K562 (cell line): ENCODE measurements around the gene LPCAT1. TPM values are rescaled to one million over a fixed set of nuclear protein-coding genes. Genes with fewer than 3 reads are reported as not detected.

Source experiments
- ATAC-seq: fragments of 200-7000 bp; cut with Tn5 transposase; 3 replicates; pipeline ENCODE4 v1.9.1; 2020; ENCODE audit warnings: moderate library complexity
- BruUV-seq: library from RNA; stranded (reverse); fragments of 400-500 nt; replicated peaks from 2 replicates; lab custom pipeline; 2021; lab: Mats Ljungman, UMichigan
- CTCF ChIA-PET: fragments of 300-600 bp; formaldehyde crosslinking; extraction: SDS; loops from one replicate; lab custom pipeline; 2021; ENCODE audit warnings: low intra/inter-chr PET ratio; lab: Yijun Ruan, JAX
- POLR2A ChIA-PET: fragments of 300-600, 350-650 bp; sonication (Branson Sonifier 250); formaldehyde crosslinking; extraction: SDS; loops from one replicate; lab custom pipeline; 2021; ENCODE audit warnings: antibody characterized with exemption, inconsistent platforms; lab: Yijun Ruan, JAX
- DNase-seq, 4 experiments: peaks; one replicate each; pipeline versions ENCODE4 v3.0.0 to v3.0.0-alpha.2; 2011 to 2018; ENCODE audit warnings: low spot score in 3 of 4, mixed read lengths in 3 of 4; ENCODE audit errors: extremely low read depth in 1 of 4
- FAIRE-seq: peaks from 2 replicates; lab custom pipeline; 2011; peaks lifted over from hg19 to GRCh38; lab: Jason Lieb, UNC
- H2AFZ ChIP-seq: 2 replicates; pipeline ENCODE4 v1.6.0; 2011; ENCODE audit warnings: low read depth, low read length, control low read depth, inconsistent platforms
- H3K27ac ChIP-seq: fragments of 200-600 bp; 3 replicates; pipeline ENCODE4 v1.8.0; 2011; ENCODE audit warnings: low read depth, mild to moderate bottlenecking, control low read depth, inconsistent platforms, low read length, moderate library complexity, mixed read lengths; ENCODE audit errors: extremely low read depth
- H3K27me3 ChIP-seq, 2 experiments: fragments of 300-600 bp in 1 of 2; 2 replicates in 1 of 2; 3 replicates in 1 of 2; pipeline versions ENCODE4 v1.6.0 to v1.8.0; 2011; ENCODE audit warnings: inconsistent platforms in 2 of 2, low read length in 2 of 2, mild to moderate bottlenecking in 1 of 2, mixed read lengths in 1 of 2, moderate library complexity in 1 of 2; ENCODE audit not compliant: control insufficient read depth in 2 of 2, insufficient read depth in 2 of 2
- H3K36me3 ChIP-seq: fragments of 300-600 bp; 3 replicates; pipeline ENCODE4 v1.8.0; 2011; ENCODE audit warnings: mild to moderate bottlenecking, low read length, inconsistent platforms; ENCODE audit not compliant: control insufficient read depth, insufficient read depth
- H3K4me1 ChIP-seq, 2 experiments: fragments of 200-600 bp in 1 of 2; replicated peaks in 1 of 2; 2 replicates in 1 of 2; 3 replicates in 1 of 2; pipeline versions ENCODE4 v1.5.1 to v1.8.0; 2011; ENCODE audit warnings: inconsistent platforms in 2 of 2, low read length in 2 of 2, mild to moderate bottlenecking in 1 of 2, mixed read lengths in 1 of 2, moderate library complexity in 1 of 2; ENCODE audit not compliant: control insufficient read depth in 2 of 2, insufficient read depth in 2 of 2
- H3K4me2 ChIP-seq: 2 replicates; pipeline ENCODE4 v1.6.1; 2011; ENCODE audit warnings: low read length, control low read depth, inconsistent platforms, mixed read lengths; ENCODE audit not compliant: insufficient read depth
- H3K4me3 ChIP-seq: fragments of 200-600 bp; sonication (generic), shearing (Covaris generic); 2 replicates; pipeline ENCODE4 v1.5.1; 2016; ENCODE audit warnings: control low read depth, inconsistent platforms
- H3K79me2 ChIP-seq: fragments of 200-600 bp; 3 replicates; pipeline ENCODE4 v1.8.0; 2011; ENCODE audit warnings: low read length, inconsistent platforms; ENCODE audit not compliant: control insufficient read depth, insufficient read depth
- H3K9ac ChIP-seq, 2 experiments: 2 replicates each; pipeline versions ENCODE4 v1.6.0 to v1.6.1; 2011; ENCODE audit warnings: low read depth in 2 of 2, low read length in 2 of 2, control low read depth in 1 of 2, inconsistent platforms in 1 of 2, mild to moderate bottlenecking in 1 of 2, mixed read lengths in 1 of 2; ENCODE audit not compliant: insufficient read depth in 1 of 2
- H3K9me1 ChIP-seq: one replicate; pipeline ENCODE4 v1.6.0; 2011; ENCODE audit warnings: inconsistent platforms, mild to moderate bottlenecking, low read length, moderate library complexity; ENCODE audit not compliant: control insufficient read depth, insufficient read depth
- H3K9me3 ChIP-seq: replicated peaks from 2 replicates; pipeline ENCODE4 v1.5.1; 2011; ENCODE audit warnings: low read depth, low read length, inconsistent platforms; ENCODE audit not compliant: control insufficient read depth, insufficient read depth
- H4K20me1 ChIP-seq: replicated peaks from 2 replicates; pipeline ENCODE4 v1.6.1; 2011; ENCODE audit warnings: low read length, inconsistent platforms, mixed read lengths; ENCODE audit not compliant: control insufficient read depth, insufficient read depth
- ATF7 ChIP-seq: fragments of 450-650 bp; IDR thresholded peaks from 2 replicates; pipeline ENCODE4 v1.7.1; 2014; ENCODE audit warnings: mild to moderate bottlenecking, moderate library complexity
- CHCHD3 ChIP-seq: fragments of 250-450 bp; sonication (Bioruptor Pico); IDR thresholded peaks from 2 replicates; pipeline ENCODE4 v2.1.2; 2022; ENCODE audit warnings: mild to moderate bottlenecking
- EWSR1 ChIP-seq: fragments of 450-650 bp; IDR thresholded peaks from 2 replicates; pipeline ENCODE4 v1.6.1; 2018; ENCODE audit warnings: borderline replicate concordance, mild to moderate bottlenecking, low read depth, moderate library complexity; ENCODE audit not compliant: partially characterized antibody
- GTF2A2 ChIP-seq: IDR thresholded peaks from 2 replicates; pipeline ENCODE4 v1.6.1; 2016; ENCODE audit warnings: mild to moderate bottlenecking, missing genetic modification characterization, missing compliant biosample characterization
- MECOM ChIP-seq: fragments of 250-450 bp; sonication (Bioruptor Pico); IDR thresholded peaks from 2 replicates; pipeline ENCODE4 v1.8.0; 2022; ENCODE audit warnings: inconsistent platforms
- NCOA2 ChIP-seq, 2 experiments: fragments of 450-650 bp; IDR thresholded peaks; 2 replicates each; pipeline ENCODE4 v1.6.1; 2018; ENCODE audit warnings: mild to moderate bottlenecking in 2 of 2, moderate library complexity in 1 of 2; ENCODE audit not compliant: partially characterized antibody in 2 of 2
- RBM14 ChIP-seq: fragments of 200-400 bp; formaldehyde crosslinking; IDR thresholded peaks from 2 replicates; pipeline ENCODE4 v1.6.1; 2018; ENCODE audit warnings: low read depth, mild to moderate bottlenecking, low read length, moderate library complexity, borderline replicate concordance; ENCODE audit not compliant: insufficient read depth
- SMAD4 ChIP-seq: fragments of 250-450 bp; sonication (Bioruptor Pico); conservative IDR thresholded peaks from 2 replicates; pipeline ENCODE4 v1.8.0; 2021; ENCODE audit warnings: inconsistent platforms, mild to moderate bottlenecking, moderate library complexity
- SPI1 ChIP-seq: IDR thresholded peaks from 2 replicates; pipeline ENCODE4 v1.6.1; 2011; ENCODE audit warnings: low read depth, low read length, control low read depth, borderline replicate concordance
- U2AF2 ChIP-seq: fragments of 200-400 bp; formaldehyde crosslinking; optimal IDR thresholded peaks from 2 replicates; pipeline ENCODE3; 2017; ENCODE audit warnings: low read depth, mild to moderate bottlenecking, low read length
- ZNF3 ChIP-seq: fragments of 250-450 bp; sonication (Bioruptor Pico); IDR thresholded peaks from 2 replicates; pipeline ENCODE4 v1.5.0; 2021; ENCODE audit warnings: mild to moderate bottlenecking, moderate library complexity
- ZNF551 ChIP-seq: fragments of 250-450 bp; sonication (Bioruptor Pico); IDR thresholded peaks from 2 replicates; pipeline ENCODE4 v1.5.0; 2021; ENCODE audit warnings: mild to moderate bottlenecking, moderate library complexity
- WGBS: fragments of 100-300 bp; shearing (Covaris generic); methylation state at CpG from one replicate; pipeline ENCODE4 v1.1.6; 2016; ENCODE audit warnings: low coverage, mixed read lengths; ENCODE audit not compliant: insufficient coverage; ENCODE audit errors: missing lambda C conversion rate; 5-methylcytosine and 5-hydroxymethylcytosine counted together
- in situ Hi-C: fragments of 300-500 bp; cut with MboI; formaldehyde crosslinking; loops from 4 replicates; pipeline ENCODE4 v1.15.0; 2018; ENCODE audit warnings: inconsistent platforms, mixed read lengths
- intact Hi-C: fragments of 100-400 bp; cut with micrococcal nuclease; formaldehyde crosslinking; loops from 2 replicates; pipeline ENCODE4 v1.14.2; 2022
- polyA plus RNA-seq, 8 experiments: library from polyadenylated mRNA; depleted of rRNA in 4 of 8; stranded (reverse) in 5 of 8; unstranded in 3 of 8; fragments of >200 nt; fragmentation: Nextera tagmentation in 2 of 8; fragmentation: Illumina TruSeq in 1 of 8; extraction: Ambion mirVana in 2 of 8; extraction: Trizol in 1 of 8; gene quantifications; 2 replicates each; pipeline versions ENCODE4 v1.2.1 to v1.2.3, GENCODE V29; 2011 to 2014; ENCODE audit warnings: inconsistent platforms in 1 of 8, missing spikeins in 1 of 8
- total RNA-seq, 7 experiments: library from RNA; depleted of rRNA in 6 of 7; stranded (reverse); fragments of >200 nt in 6 of 7; fragmentation: Illumina TruSeq in 2 of 7; extraction: Trizol in 2 of 7; gene quantifications; 2 replicates each; pipeline versions ENCODE4 v1.2.1 to v1.2.3, GENCODE V29; 2011 to 2021; ENCODE audit warnings: low replicate concordance in 1 of 7
- TF ChIP-seq, protein P1 (sequence below): sonication (generic); formaldehyde crosslinking; IDR thresholded peaks from 2 replicates; pipeline ENCODE4 v1.8.0; 2022; ENCODE audit warnings: mild to moderate bottlenecking, missing genetic modification reagents
- TF ChIP-seq, protein P2 (sequence below): sonication (generic); formaldehyde crosslinking; IDR thresholded peaks from 2 replicates; pipeline ENCODE4 v1.9.0; 2022; ENCODE audit warnings: mild to moderate bottlenecking, missing genetic modification reagents
- TF ChIP-seq, protein P3 (sequence below): fragments of 250-450 bp; sonication (Bioruptor Pico); IDR thresholded peaks from 2 replicates; pipeline ENCODE4 v1.9.0; 2021; ENCODE audit warnings: mild to moderate bottlenecking

LPCAT1 gene
- total and polyA plus RNA-seq, 9 of the 15 experiments (the other 6 are each of a cell fraction or from before 2014, with no cell fraction given): 0.14 to 18.4 (median 13.9) TPM

DNA sequence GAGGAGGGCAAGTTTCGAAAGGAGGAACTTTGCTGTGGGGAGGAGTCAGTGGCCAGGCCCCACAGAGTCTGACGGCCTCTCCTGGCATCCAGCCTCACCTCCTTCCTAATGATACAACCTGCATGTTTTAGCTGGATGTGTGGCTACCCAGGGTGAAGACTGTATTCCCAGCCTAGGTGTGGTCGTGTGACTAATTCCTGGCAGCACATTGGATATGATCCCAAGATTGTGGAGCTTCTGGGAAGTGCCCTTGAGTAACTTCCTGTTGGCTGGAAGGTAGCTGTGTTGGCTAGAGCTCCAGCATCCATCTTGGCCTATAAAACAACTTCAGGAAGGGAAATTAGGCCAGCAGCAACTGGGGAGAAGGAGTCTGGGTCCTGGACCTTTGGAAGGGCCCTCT lies 19.0 kb upstream of the LPCAT1 start:
- WGBS: 3% methylated on average over 3 of the region's 3 CpGs
- TF ChIP-seq ZNF551 (no peak), SMAD4 (CRISPR knock-in tag) (no peak), ZNF3 (no peak), SPI1 (no peak), U2AF2 (no peak), CHCHD3 (CRISPR knock-in tag) (no peak), NCOA2 (IDR thresholded peaks at IDR 0.05; ENCODE audit: partially characterized antibody in 2 of 2) (no peak), ATF7 (no peak), RBM14 (no peak), GTF2A2 (tag) (no peak), EWSR1 (no peak), MECOM (CRISPR knock-in tag) (no peak)
- TF ChIP-seq, protein P1, sequence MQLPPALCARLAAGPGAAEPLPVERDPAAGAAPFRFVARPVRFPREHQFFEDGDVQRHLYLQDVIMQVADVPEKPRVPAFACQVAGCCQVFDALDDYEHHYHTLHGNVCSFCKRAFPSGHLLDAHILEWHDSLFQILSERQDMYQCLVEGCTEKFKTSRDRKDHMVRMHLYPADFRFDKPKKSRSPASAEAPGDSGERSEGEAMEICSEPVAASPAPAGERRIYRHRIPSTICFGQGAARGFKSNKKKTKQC (CRISPR knock-in tag): no peak
- TF ChIP-seq, protein P2, sequence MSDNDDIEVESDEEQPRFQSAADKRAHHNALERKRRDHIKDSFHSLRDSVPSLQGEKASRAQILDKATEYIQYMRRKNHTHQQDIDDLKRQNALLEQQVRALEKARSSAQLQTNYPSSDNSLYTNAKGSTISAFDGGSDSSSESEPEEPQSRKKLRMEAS (CRISPR knock-in tag): no peak
- TF ChIP-seq, protein P3, sequence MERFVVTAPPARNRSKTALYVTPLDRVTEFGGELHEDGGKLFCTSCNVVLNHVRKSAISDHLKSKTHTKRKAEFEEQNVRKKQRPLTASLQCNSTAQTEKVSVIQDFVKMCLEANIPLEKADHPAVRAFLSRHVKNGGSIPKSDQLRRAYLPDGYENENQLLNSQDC: no peak
- ATAC-seq (no peak), FAIRE-seq (no peak), DNase-seq (no peak)
- Histone ChIP-seq H3K79me2 (no peaks in the 10 kb centered on the region), H3K27ac (no peak overlapping the region), H3K4me1 (no peaks in the 10 kb centered on the region; a peak in 1 of 5 replicates), H3K27me3 (peaks cover 24 to 40% of the 10 kb centered on the region in 2 experiments), H3K4me2 (no peak overlapping the region), H4K20me1 (peaks cover 8% of the 10 kb centered on the region), H3K9me3 (peaks cover 4% of the 10 kb centered on the region), H2AFZ (no peak overlapping the region), H3K4me3 (no peak overlapping the region), H3K9me1 (no peaks in the 10 kb centered on the region), H3K9ac (no peak overlapping the region), H3K36me3 (no peaks in the 10 kb centered on the region)
- POLR2A ChIA-PET: interaction anchor here (1.3 kb wide), 1 partner anchor 15 kb away, joined by 3 read pairs; no protein-coding TSS in a partner anchor
- in situ Hi-C loops (no loop called here), intact Hi-C loops (no loop called here)
- CTCF ChIA-PET: no interaction called here
- no TSS peak for BruUV-seq
